Neural crest cell (in vitro differentiated cells): ENCODE data around the gene TGM4. TPM values are rescaled to one million over a fixed set of nuclear protein-coding genes. Genes with fewer than 3 reads are reported as not detected.

Source experiments
- DNase-seq: peaks from one replicate; pipeline ENCODE4 v3.0.0; 2021; ENCODE audit warnings: low read depth, mixed read lengths, low spot score
- H3K27ac Mint-ChIP-seq: one replicate; pipeline ENCODE4 v1.8.0; 2021; ENCODE audit warnings: mild to moderate bottlenecking, mixed read lengths; ENCODE audit not compliant: unreplicated experiment
- H3K27me3 Mint-ChIP-seq: 2 replicates; pipeline ENCODE4 v1.8.0; 2021; ENCODE audit warnings: low read depth, mild to moderate bottlenecking, mixed read lengths
- H3K36me3 Mint-ChIP-seq: 2 replicates; pipeline ENCODE4 v1.8.0; 2021; ENCODE audit warnings: low read depth, mild to moderate bottlenecking, mixed read lengths
- H3K4me1 Mint-ChIP-seq: 2 replicates; pipeline ENCODE4 v1.8.0; 2021; ENCODE audit warnings: mixed read lengths
- H3K4me3 Mint-ChIP-seq: one replicate; pipeline ENCODE4 v1.8.0; 2021; ENCODE audit warnings: mild to moderate bottlenecking, mixed read lengths
- H3K9me3 Mint-ChIP-seq: 2 replicates; pipeline ENCODE4 v1.8.0; 2021; ENCODE audit warnings: mixed read lengths
- CTCF ChIP-seq: fragments of 200-600 bp; sonication (generic); conservative IDR thresholded peaks from 2 replicates; pipeline ENCODE4 v1.5.0; 2021; ENCODE audit warnings: antibody characterized with exemption, mild to moderate bottlenecking
- total RNA-seq: library from RNA; stranded (reverse); gene quantifications from 2 replicates; pipeline ENCODE4 v1.2.1, GENCODE V29; 2021

Gene TGM4
- total RNA-seq, 1 donor from 2014 or later = not detected

GRCh38 chr3:44832965-44833364 is 41.4 kb upstream of the TGM4 start:
- Mint-ChIP-seq H3K36me3 (peaks cover 29% of the 10 kb centered on the region), H3K27ac (no peak overlapping the region), H3K4me1 (no peaks in the 10 kb centered on the region), H3K27me3 (no peaks in the 10 kb centered on the region), H3K9me3 (peaks cover 10% of the 10 kb centered on the region), H3K4me3 (no peak overlapping the region)
- DNase-seq = no peak
- no peak for TF ChIP-seq CTCF

- no peak overlapping the region for H3K27ac Mint-ChIP-seq
- H3K36me3 Mint-ChIP-seq = peaks cover 32% of the 10 kb centered on the region
- H3K4me3 Mint-ChIP-seq = no peak overlapping the region
- no peaks in the 10 kb centered on the region for H3K27me3 Mint-ChIP-seq
- H3K9me3 Mint-ChIP-seq = peaks cover 10% of the 10 kb centered on the region
- no peak for DNase-seq
- no peaks in the 10 kb centered on the region for H3K4me1 Mint-ChIP-seq
- TF ChIP-seq CTCF = no peak
Observed at GRCh38 chr3:44833394-44833793, 41.0 kb upstream of the TGM4 start.

- no peak for DNase-seq
- no peak overlapping the region for H3K4me3 Mint-ChIP-seq
- H3K27me3 Mint-ChIP-seq = no peaks in the 10 kb centered on the region
- peaks cover 39% of the 10 kb centered on the region for H3K36me3 Mint-ChIP-seq
- no peaks in the 10 kb centered on the region for H3K4me1 Mint-ChIP-seq
- TF ChIP-seq CTCF = no peak
- H3K9me3 Mint-ChIP-seq = peaks cover 10% of the 10 kb centered on the region
- H3K27ac Mint-ChIP-seq = no peak overlapping the region
Observed at GRCh38 chr3:44835684-44836083, 38.7 kb upstream of the TGM4 start.

- Mint-ChIP-seq H3K27ac (no peak overlapping the region), H3K36me3 (peaks cover 32% of the 10 kb centered on the region), H3K9me3 (no peaks in the 10 kb centered on the region), H3K4me3 (no peak overlapping the region), H3K27me3 (no peaks in the 10 kb centered on the region), H3K4me1 (no peaks in the 10 kb centered on the region)
- TF ChIP-seq CTCF = no peak
- DNase-seq = no peak
Observed at GRCh38 chr3:44842376-44842775, 32.0 kb upstream of the TGM4 start.

- Mint-ChIP-seq H3K4me1 (no peaks in the 10 kb centered on the region), H3K27ac (no peak overlapping the region), H3K4me3 (no peak overlapping the region), H3K27me3 (no peaks in the 10 kb centered on the region), H3K36me3 (peaks cover 13% of the 10 kb centered on the region), H3K9me3 (no peaks in the 10 kb centered on the region)
- TF ChIP-seq CTCF = no peak
- DNase-seq = no peak
Observed at GRCh38 chr3:44845528-44846520, 28.6 kb upstream of the TGM4 start.
